K562 (cell line): ENCODE data around the gene TCF7. TPM values are rescaled to one million over a fixed set of nuclear protein-coding genes. Genes with fewer than 3 reads are reported as not detected.

ENCODE experiments used
- ATAC-seq: fragments of 200-7000 bp; cut with Tn5 transposase; 3 replicates; pipeline ENCODE4 v1.9.1; 2020; ENCODE audit warnings: moderate library complexity
- BruUV-seq: library from RNA; stranded (reverse); fragments of 400-500 nt; replicated peaks from 2 replicates; lab custom pipeline; 2021; lab: Mats Ljungman, UMichigan
- CTCF ChIA-PET: fragments of 300-600 bp; formaldehyde crosslinking; extraction: SDS; loops from one replicate; lab custom pipeline; 2021; ENCODE audit warnings: low intra/inter-chr PET ratio; lab: Yijun Ruan, JAX
- POLR2A ChIA-PET: fragments of 300-600, 350-650 bp; sonication (Branson Sonifier 250); formaldehyde crosslinking; extraction: SDS; loops from one replicate; lab custom pipeline; 2021; ENCODE audit warnings: antibody characterized with exemption, inconsistent platforms; lab: Yijun Ruan, JAX
- DNase-seq, 4 experiments: peaks; one replicate each; pipeline versions ENCODE4 v3.0.0 to v3.0.0-alpha.2; 2011 to 2018; ENCODE audit warnings: low spot score in 3 of 4, mixed read lengths in 3 of 4; ENCODE audit errors: extremely low read depth in 1 of 4
- FAIRE-seq: peaks from 2 replicates; lab custom pipeline; 2011; peaks lifted over from hg19 to GRCh38; lab: Jason Lieb, UNC
- H2AFZ ChIP-seq: 2 replicates; pipeline ENCODE4 v1.6.0; 2011; ENCODE audit warnings: low read depth, low read length, control low read depth, inconsistent platforms
- H3K27ac ChIP-seq: fragments of 200-600 bp; 3 replicates; pipeline ENCODE4 v1.8.0; 2011; ENCODE audit warnings: low read depth, mild to moderate bottlenecking, control low read depth, inconsistent platforms, low read length, moderate library complexity, mixed read lengths; ENCODE audit errors: extremely low read depth
- H3K27me3 ChIP-seq, 2 experiments: fragments of 300-600 bp in 1 of 2; 2 replicates in 1 of 2; 3 replicates in 1 of 2; pipeline versions ENCODE4 v1.6.0 to v1.8.0; 2011; ENCODE audit warnings: inconsistent platforms in 2 of 2, low read length in 2 of 2, mild to moderate bottlenecking in 1 of 2, mixed read lengths in 1 of 2, moderate library complexity in 1 of 2; ENCODE audit not compliant: control insufficient read depth in 2 of 2, insufficient read depth in 2 of 2
- H3K36me3 ChIP-seq: fragments of 300-600 bp; 3 replicates; pipeline ENCODE4 v1.8.0; 2011; ENCODE audit warnings: mild to moderate bottlenecking, low read length, inconsistent platforms; ENCODE audit not compliant: control insufficient read depth, insufficient read depth
- H3K4me1 ChIP-seq, 2 experiments: fragments of 200-600 bp in 1 of 2; replicated peaks in 1 of 2; 2 replicates in 1 of 2; 3 replicates in 1 of 2; pipeline versions ENCODE4 v1.5.1 to v1.8.0; 2011; ENCODE audit warnings: inconsistent platforms in 2 of 2, low read length in 2 of 2, mild to moderate bottlenecking in 1 of 2, mixed read lengths in 1 of 2, moderate library complexity in 1 of 2; ENCODE audit not compliant: control insufficient read depth in 2 of 2, insufficient read depth in 2 of 2
- H3K4me2 ChIP-seq: 2 replicates; pipeline ENCODE4 v1.6.1; 2011; ENCODE audit warnings: low read length, control low read depth, inconsistent platforms, mixed read lengths; ENCODE audit not compliant: insufficient read depth
- H3K4me3 ChIP-seq: fragments of 200-600 bp; sonication (generic), shearing (Covaris generic); 2 replicates; pipeline ENCODE4 v1.5.1; 2016; ENCODE audit warnings: control low read depth, inconsistent platforms
- H3K79me2 ChIP-seq: fragments of 200-600 bp; 3 replicates; pipeline ENCODE4 v1.8.0; 2011; ENCODE audit warnings: low read length, inconsistent platforms; ENCODE audit not compliant: control insufficient read depth, insufficient read depth
- H3K9ac ChIP-seq, 2 experiments: 2 replicates each; pipeline versions ENCODE4 v1.6.0 to v1.6.1; 2011; ENCODE audit warnings: low read depth in 2 of 2, low read length in 2 of 2, control low read depth in 1 of 2, inconsistent platforms in 1 of 2, mild to moderate bottlenecking in 1 of 2, mixed read lengths in 1 of 2; ENCODE audit not compliant: insufficient read depth in 1 of 2
- H3K9me1 ChIP-seq: one replicate; pipeline ENCODE4 v1.6.0; 2011; ENCODE audit warnings: inconsistent platforms, mild to moderate bottlenecking, low read length, moderate library complexity; ENCODE audit not compliant: control insufficient read depth, insufficient read depth
- H3K9me3 ChIP-seq: replicated peaks from 2 replicates; pipeline ENCODE4 v1.5.1; 2011; ENCODE audit warnings: low read depth, low read length, inconsistent platforms; ENCODE audit not compliant: control insufficient read depth, insufficient read depth
- H4K20me1 ChIP-seq: replicated peaks from 2 replicates; pipeline ENCODE4 v1.6.1; 2011; ENCODE audit warnings: low read length, inconsistent platforms, mixed read lengths; ENCODE audit not compliant: control insufficient read depth, insufficient read depth
- CTCF ChIP-seq, 3 experiments: IDR thresholded peaks in 2 of 3; conservative IDR thresholded peaks in 1 of 3; 2 replicates each; pipeline ENCODE4 v1.5.1; 2011 to 2012; ENCODE audit warnings: low read length in 3 of 3, mild to moderate bottlenecking in 3 of 3, control low read depth in 2 of 3, improper control_type of control experiment in 1 of 3, inconsistent platforms in 1 of 3, low read depth in 1 of 3, mixed read lengths in 1 of 3, moderate library complexity in 1 of 3; ENCODE audit not compliant: insufficient read depth in 2 of 3
- DDX20 ChIP-seq: fragments of 450-650 bp; IDR thresholded peaks from 2 replicates; pipeline ENCODE4 v1.6.1; 2016; ENCODE audit warnings: missing genetic modification characterization, low read depth, mild to moderate bottlenecking, missing compliant biosample characterization, moderate library complexity
- DPF2 ChIP-seq: fragments of 450-650 bp; IDR thresholded peaks from 2 replicates; pipeline ENCODE4 v1.6.1; 2016
- EHMT2 ChIP-seq: fragments of 450-650 bp; IDR thresholded peaks from 2 replicates; pipeline ENCODE4 v1.6.1; 2018; ENCODE audit warnings: antibody characterized with exemption
- HLTF ChIP-seq: fragments of 450-650 bp; IDR thresholded peaks from 2 replicates; pipeline ENCODE4 v1.6.1; 2016
- MIER1 ChIP-seq: fragments of 450-650 bp; IDR thresholded peaks from 2 replicates; pipeline ENCODE4 v1.6.1; 2016; ENCODE audit warnings: antibody characterized with exemption, mild to moderate bottlenecking, low read depth
- MITF ChIP-seq: IDR thresholded peaks from 2 replicates; pipeline ENCODE4 v1.6.1; 2014; ENCODE audit warnings: antibody characterized with exemption
- RBM39 ChIP-seq: fragments of 200-400 bp; formaldehyde crosslinking; optimal IDR thresholded peaks from 2 replicates; pipeline ENCODE3; 2018; ENCODE audit warnings: low read depth, low read length
- SRSF3 ChIP-seq: fragments of 200-400 bp; formaldehyde crosslinking; IDR thresholded peaks from 2 replicates; pipeline ENCODE4 v1.6.1; 2016; ENCODE audit warnings: mild to moderate bottlenecking, low read length, moderate library complexity; ENCODE audit not compliant: insufficient read depth
- TAF15 ChIP-seq: fragments of 200-400 bp; formaldehyde crosslinking; IDR thresholded peaks from 2 replicates; pipeline ENCODE4 v1.6.1; 2017; ENCODE audit warnings: mild to moderate bottlenecking, low read depth, low read length, moderate library complexity
- TAF7 ChIP-seq: fragments of 450-650 bp; IDR thresholded peaks from 2 replicates; pipeline ENCODE4 v1.6.1; 2016; ENCODE audit warnings: missing genetic modification characterization, missing compliant biosample characterization
- TBL1XR1 ChIP-seq, 2 experiments: IDR thresholded peaks; 2 replicates each; pipeline ENCODE4 v1.6.1; 2012; ENCODE audit warnings: improper control_type of control experiment in 2 of 2, low read length in 2 of 2, mild to moderate bottlenecking in 1 of 2
- XRCC5 ChIP-seq: fragments of 200-400 bp; formaldehyde crosslinking; IDR thresholded peaks from 2 replicates; pipeline ENCODE4 v1.6.1; 2017; ENCODE audit warnings: low read depth, mild to moderate bottlenecking, low read length
- ZNF253 ChIP-seq: fragments of 250-450 bp; sonication (Bioruptor Pico); conservative IDR thresholded peaks from 2 replicates; pipeline ENCODE4 v1.6.1; 2021; ENCODE audit warnings: mild to moderate bottlenecking
- ZNF3 ChIP-seq: fragments of 250-450 bp; sonication (Bioruptor Pico); IDR thresholded peaks from 2 replicates; pipeline ENCODE4 v1.5.0; 2021; ENCODE audit warnings: mild to moderate bottlenecking, moderate library complexity
- ZNF408 ChIP-seq: fragments of 250-450 bp; sonication (Bioruptor Pico); IDR thresholded peaks from 2 replicates; pipeline ENCODE4 v1.4.0; 2020; ENCODE audit warnings: low read depth, mild to moderate bottlenecking, moderate library complexity
- whole genome bisulfite sequencing: fragments of 100-300 bp; shearing (Covaris generic); methylation state at CpG from one replicate; pipeline ENCODE4 v1.1.6; 2016; ENCODE audit warnings: low coverage, mixed read lengths; ENCODE audit not compliant: insufficient coverage; ENCODE audit errors: missing lambda C conversion rate; 5-methylcytosine and 5-hydroxymethylcytosine counted together
- in situ Hi-C: fragments of 300-500 bp; cut with MboI; formaldehyde crosslinking; loops from 4 replicates; pipeline ENCODE4 v1.15.0; 2018; ENCODE audit warnings: inconsistent platforms, mixed read lengths
- intact Hi-C: fragments of 100-400 bp; cut with micrococcal nuclease; formaldehyde crosslinking; loops from 2 replicates; pipeline ENCODE4 v1.14.2; 2022
- polyA plus RNA-seq, 8 experiments: library from polyadenylated mRNA; depleted of rRNA in 4 of 8; stranded (reverse) in 5 of 8; unstranded in 3 of 8; fragments of >200 nt; fragmentation: Nextera tagmentation in 2 of 8; fragmentation: Illumina TruSeq in 1 of 8; extraction: Ambion mirVana in 2 of 8; extraction: Trizol in 1 of 8; gene quantifications; 2 replicates each; pipeline versions ENCODE4 v1.2.1 to v1.2.3, GENCODE V29; 2011 to 2014; ENCODE audit warnings: inconsistent platforms in 1 of 8, missing spikeins in 1 of 8
- total RNA-seq, 7 experiments: library from RNA; depleted of rRNA in 6 of 7; stranded (reverse); fragments of >200 nt in 6 of 7; fragmentation: Illumina TruSeq in 2 of 7; extraction: Trizol in 2 of 7; gene quantifications; 2 replicates each; pipeline versions ENCODE4 v1.2.1 to v1.2.3, GENCODE V29; 2011 to 2021; ENCODE audit warnings: low replicate concordance in 1 of 7

The TCF7 gene
- total and polyA plus RNA-seq, 9 of the 15 experiments (the other 6 are each of a cell fraction or from before 2014, with no cell fraction given): 1.6 to 14.9 (median 4.2) TPM

GRCh38 chr5:134110382-134110781 lies 4.1 kb upstream of the TCF7 start (continued):
- TF ChIP-seq MITF (no peak), RBM39 (no peak)
- TF ChIP-seq, all 486 proteins: peak for 0

GRCh38 chr5:134111741-134112647 lies 2.5 kb upstream of the TCF7 start:
- ATAC-seq: peak; percentile 63
- Histone ChIP-seq H4K20me1 (0 out of 2 replicates have a peak, but pooled peaks cover 3% of the 10 kb centered on the region), H3K27ac (no peak overlapping the region), H3K4me1 (peaks cover 17 to 37% of the 10 kb centered on the region in 2 experiments; a peak in 4 of 5 replicates), H3K79me2 (no peaks in the 10 kb centered on the region), H3K9me3 (no peaks in the 10 kb centered on the region), H3K9me1 (peaks cover 6% of the 10 kb centered on the region), H3K4me2 (no peak overlapping the region), H3K36me3 (no peaks in the 10 kb centered on the region), H2AFZ (peak overlapping the region; percentile 26; the same call in 1 of the 2 replicates), H3K4me3 (no peak overlapping the region), H3K9ac (peak overlapping the region in 1 of 2 experiments; percentile 6; a peak in 1 of 4 replicates), H3K27me3 (no peaks in the 10 kb centered on the region)
- FAIRE-seq: peak; percentile 71
- DNase-seq: peak; percentile 42 to 66 (median 55)
- 21% methylated on average over 6 of the region's 6 CpGs for WGBS
- intact Hi-C loops (no loop called here), in situ Hi-C loops (no loop called here)
- ChIA-PET CTCF (no interaction called here), POLR2A (interaction anchor here (0.5 to 1.0 kb wide), 4 partner anchors 11 to 647 kb away, joined by 3 to 4 read pairs (median 3); partner anchors contain the start of gene DDX46)
- no TSS peak for BruUV-seq
- 0 out of 2 replicates have a peak, but pooled peaks have one; percentile 33 for TF ChIP-seq DPF2
- TF ChIP-seq ZNF253 (CRISPR knock-in tag): no peak
- TF ChIP-seq EHMT2: peak; percentile 40; the same call in 1 of the 2 replicates
- TF ChIP-seq HLTF: no peak
- TF ChIP-seq ZNF408 (CRISPR knock-in tag): no peak
- no peak for TF ChIP-seq CTCF (IDR thresholded peaks at IDR 0.05 in 2 of 3, conservative IDR thresholded peaks at IDR 0.05 in 1 of 3; ENCODE audit: insufficient read depth in 2 of 3, low read depth in 1 of 3, low read length in 3 of 3)
- no peak for TF ChIP-seq MIER1
- TF ChIP-seq SRSF3: no peak
- no peak for TF ChIP-seq XRCC5
- TF ChIP-seq TAF15: no peak
- TF ChIP-seq TAF7 (tag): no peak
- TF ChIP-seq ZNF3 (CRISPR knock-in tag): no peak
- TF ChIP-seq DDX20 (tag): no peak
- TF ChIP-seq TBL1XR1 (IDR thresholded peaks at IDR 0.05; ENCODE audit: low read length in 2 of 2): no peak
